Measurements from ENCODE around the gene PHF19. TPM values are rescaled to one million over a fixed set of nuclear protein-coding genes. Genes with fewer than 3 reads are reported as not detected.

Gene PHF19
- total and polyA plus RNA-seq, 2 of the 8 experiments (the other 6 are each of a cell fraction or from before 2014, with no cell fraction given) = 28.2 to 31.8 TPM

GRCh38 chr9:120922404-120923195 is 45.6 kb upstream of the PHF19 start (continued):
- no peak for TF ChIP-seq PHF8 (conservative IDR thresholded peaks at IDR 0.05; ENCODE audit: low read depth, low read length)
- no peak for TF ChIP-seq CBX8 (IDR thresholded peaks at IDR 0.05; ENCODE audit: borderline replicate concordance, low read depth, low read length)
